ENCODE measurements around the gene KIF26A.
"Not testable (repeated sequence)": the region's sequence is repeated elsewhere in the genome, so short reads cannot be mapped to it uniquely, and the experiment has no call there.

The KIF26A gene

DNA sequence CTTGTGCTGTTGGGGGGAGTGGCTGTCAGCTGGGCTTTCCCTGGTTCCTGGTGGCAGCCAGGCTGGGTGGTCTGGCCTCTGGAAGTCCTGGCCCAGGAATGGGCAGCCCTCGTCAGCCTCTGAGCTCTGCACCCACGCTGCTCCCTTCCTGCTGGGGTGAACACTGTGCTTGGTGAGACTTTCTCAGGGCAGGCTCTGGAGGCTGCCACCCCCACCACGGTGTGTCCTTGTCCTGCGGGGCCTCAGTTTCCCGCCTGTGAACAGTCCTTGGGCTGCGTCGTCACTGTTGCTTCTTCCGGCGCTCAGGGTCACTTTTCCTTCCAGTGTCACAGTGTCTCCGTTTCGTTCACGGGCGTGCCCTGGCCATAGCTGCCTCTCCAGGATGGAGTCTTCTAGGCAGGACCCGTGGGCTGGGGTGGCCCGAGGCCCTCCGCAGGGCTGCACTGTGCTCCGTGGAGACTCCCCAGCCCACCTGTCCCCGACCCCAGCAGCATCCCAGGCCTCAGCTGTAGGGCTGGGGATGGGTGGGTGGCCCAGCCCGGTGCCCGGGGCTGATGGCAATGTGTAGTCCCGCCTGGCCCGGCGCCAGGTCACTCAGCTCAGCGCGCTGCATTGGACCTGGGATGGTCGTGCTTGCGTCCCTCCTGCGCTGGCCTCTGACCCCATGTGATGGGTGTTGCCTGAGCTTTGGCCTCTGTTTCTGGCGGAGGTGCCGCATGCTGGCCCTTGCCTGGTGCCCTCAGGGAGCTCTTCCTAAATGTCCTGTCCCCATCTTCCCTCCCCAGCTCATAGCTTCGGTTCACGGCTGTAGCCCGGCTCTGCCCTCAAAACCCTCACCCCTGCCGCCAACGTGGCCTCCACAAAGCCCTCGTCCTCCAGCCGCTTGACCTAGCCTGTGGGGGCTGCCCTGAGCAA, 6.8 kb downstream of the KIF26A start:
- DNase-seq: peak; percentile 39

DNA sequence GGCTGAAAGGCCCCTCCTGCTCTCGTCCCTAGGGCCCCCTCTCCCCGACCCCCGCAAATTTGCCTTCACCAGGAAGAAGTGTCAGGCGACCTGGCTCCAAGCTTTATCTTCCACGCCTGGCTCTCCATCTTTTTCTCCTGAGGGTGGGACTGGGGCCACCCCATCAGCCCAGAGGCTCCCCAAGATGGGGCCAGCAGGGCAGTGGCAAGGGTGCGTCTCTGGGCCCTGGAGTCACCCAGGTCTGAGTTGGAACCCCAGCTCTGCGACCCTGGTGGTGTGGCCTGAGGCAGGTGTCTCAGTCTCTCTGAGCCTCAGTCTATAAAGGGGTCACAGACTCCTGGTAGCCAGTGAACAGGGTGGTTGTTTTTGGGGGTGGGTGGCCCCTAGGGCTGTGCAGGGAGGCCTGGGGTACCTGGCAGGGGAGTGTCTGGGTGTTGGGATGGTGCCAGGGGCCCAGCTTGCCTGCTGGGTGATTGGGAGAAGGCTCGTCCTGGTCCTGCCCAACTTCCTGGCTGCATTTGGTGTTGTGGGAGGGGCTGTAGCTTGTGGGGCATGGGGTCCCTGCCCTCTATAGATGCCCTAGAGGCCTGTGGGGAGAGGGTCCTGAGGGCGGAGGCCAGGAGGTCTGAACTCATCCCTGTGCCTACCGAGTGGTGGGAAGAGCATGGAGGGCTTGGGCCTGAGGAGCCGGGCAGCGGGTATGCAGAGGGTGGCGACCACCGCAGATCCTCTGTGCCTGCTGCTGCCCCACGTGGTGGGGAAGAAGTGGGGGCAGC, 7.6 kb downstream of the KIF26A start:
- DNase-seq: no peak

DNA sequence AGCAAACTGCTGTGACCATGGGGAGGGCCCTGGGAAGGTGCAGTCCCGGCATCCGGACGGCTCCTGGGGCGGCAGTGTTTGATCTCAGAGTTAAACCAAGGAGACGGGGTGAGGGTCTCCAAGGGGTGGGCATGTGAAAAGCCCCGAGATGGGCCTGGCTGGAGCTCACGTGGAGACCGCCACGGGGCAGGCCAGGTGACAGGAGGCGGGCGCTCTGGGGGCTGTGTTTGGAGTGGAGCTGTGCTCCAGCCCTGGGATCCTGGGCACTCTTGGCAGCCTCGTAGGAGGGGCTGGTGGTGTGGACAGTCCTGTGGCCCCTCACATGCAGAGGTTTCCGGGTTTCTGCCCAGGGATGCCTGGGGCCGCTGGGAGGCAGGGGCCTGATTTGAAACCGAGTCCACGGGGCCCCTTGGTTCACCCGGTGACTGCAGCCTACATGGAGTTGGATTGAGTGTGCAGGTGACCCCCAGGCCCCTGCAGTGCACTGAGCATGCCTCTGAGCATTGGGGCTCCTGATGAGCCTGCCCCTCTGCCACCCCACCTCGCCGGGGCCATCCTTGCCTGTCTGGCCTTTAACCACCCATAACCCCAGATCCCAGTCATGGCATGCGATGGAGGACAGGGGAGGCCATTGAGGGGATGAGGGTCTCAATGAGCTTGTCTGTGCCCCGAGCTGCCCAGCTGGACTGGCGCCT, 8.4 kb downstream of the KIF26A start:
- peak; percentile 40 for DNase-seq

DNA sequence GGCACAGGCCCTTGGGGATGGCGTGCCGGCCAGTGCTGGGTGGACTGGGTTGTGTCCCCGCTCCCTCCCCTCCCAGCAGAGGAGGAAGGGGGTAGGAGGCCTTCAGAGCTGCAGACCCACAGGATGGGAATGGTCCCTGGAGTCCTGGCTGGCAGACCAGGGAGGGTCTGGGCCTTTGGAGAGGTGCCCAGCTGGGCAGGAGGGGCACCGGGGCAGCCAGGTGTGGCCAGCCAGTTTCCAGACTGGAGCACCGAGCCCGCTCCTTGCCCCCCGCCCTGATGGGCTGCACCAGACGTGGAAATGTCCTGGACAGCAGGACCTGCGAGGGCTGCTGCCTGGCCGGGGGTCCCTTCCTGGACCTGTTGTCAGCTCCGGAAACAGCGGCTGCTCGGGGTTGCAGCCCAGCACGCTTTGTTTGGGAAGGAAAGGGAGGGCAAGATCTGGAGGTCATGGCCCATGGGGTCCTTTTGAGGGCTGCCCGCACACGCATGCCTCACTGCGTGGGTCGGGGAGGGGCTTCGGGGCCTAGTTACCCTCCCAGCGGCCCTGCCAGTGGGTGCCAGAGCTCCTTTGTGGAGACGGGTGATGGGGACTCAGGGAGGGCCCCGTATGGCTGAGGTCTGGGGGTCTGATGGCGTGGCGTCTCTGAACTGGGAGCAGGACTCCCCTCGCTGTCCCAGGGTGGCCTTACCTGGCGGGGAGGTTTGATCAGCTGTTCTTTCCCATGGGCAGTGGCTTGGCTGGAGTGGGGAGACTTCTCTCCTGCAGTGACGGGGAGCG, 9.1 kb downstream of the KIF26A start:
- DNase-seq: peak; percentile 45

DNA sequence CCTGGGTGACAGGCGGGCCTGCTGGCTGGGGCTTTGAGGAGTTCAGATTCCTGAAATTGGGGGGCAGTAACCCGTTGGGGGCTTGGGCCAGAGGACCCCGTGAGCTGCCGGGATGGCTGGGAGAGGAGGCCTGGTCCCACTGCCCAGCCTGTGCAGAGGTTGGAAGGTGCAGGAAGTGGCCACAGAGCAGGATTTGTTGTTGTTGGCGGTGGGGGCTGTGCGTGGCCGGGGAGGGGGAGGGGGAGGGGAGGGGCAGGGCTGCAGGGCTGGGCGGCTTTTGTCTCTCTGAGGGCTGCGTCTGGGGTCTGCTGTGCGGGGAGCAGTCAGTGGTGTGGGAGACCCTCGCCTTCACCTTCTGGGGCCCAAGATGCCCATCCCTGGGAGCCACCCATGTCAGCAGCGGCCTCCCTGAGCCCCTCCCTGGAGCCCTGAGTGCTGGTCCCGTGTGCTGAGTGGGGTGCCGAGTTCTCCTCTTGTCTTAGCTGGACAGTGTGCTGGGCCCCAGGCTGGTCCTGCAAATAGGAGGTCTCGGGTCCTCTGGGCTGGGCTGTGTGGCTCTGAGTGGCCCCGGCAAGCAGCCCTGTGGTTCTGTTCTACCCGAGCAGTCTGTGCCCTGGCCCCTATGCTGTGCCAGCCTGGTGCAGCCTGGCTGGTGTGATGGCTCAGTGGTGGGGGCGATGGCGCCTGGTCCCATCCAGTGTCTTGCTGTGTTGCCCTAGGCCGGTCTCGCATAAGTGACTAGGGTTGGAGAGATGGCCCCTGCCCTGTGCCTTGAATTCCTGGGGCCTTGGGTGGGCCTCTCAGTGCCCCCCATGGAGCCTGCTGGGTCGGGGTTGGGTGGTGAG, 10.3 kb downstream of the KIF26A start:
- DNase-seq: no peak

DNA sequence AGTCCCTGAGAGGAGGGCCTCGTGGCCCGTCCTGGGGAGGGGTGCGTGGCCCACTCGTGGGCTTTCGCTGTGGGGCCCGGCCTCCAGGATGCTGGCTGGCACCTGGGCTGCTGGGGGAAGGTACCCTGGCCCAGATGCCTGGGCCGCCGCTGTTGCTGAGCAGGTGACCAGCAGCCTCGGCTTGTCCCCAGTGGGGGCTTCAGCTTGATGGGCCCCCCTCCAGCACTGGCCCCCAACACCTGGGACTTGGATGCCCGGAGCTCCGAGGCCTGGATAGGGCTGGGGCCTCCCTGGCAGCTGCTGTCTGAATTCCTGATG, 10.8 kb downstream of the KIF26A start:
- no peak for DNase-seq

- DNase-seq: peak; percentile 75
Measured at GRCh38 chr14:104149617-104150135, 11.3 kb downstream of the KIF26A start.

DNA sequence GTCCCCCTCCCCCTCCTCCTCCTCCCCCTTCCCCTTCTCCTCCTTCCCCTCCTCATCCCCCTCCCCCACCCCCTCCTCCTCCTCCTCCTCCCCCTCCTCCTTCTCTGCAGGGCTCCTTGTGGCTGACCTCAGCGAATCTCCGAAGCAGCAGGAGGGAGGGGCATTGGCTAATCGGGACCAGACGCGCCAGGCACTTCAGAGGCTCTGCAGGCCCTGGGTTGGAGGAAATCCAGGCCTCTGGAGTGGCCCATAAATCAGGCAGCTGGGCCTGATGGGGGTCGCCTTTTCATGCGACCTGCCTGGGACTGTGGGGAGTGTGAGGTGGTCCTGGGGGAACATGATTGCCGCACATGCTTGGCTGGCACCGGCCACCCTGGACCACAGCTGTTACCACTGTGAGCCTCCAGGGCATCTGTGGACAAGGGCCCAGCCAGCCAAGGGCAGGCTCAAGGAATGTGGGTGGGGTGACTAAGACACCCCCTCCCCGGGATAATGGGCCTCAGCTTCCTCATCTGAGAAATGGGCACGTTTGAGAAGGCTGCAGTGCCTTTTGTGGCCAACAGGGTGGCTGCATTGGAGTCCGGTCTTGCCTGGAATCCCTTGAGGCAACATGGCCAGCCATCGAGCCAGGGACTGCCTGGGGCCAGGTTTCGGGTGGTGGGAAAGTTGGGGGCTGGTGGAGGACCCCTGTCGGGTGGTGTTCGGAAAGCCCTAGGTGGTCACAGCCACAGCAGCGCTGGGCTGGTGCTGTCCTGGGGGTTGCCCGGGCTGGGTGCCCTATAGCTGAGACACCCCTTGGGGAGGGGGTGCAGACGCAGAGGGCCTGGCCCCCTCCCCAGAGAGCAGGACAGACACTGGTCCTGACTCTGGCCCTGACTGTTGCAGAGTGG, 12.0 kb downstream of the KIF26A start:
- DNase-seq: peak; percentile 75

- DNase-seq: no peak
Measured at GRCh38 chr14:104151026-104151381, 12.6 kb downstream of the KIF26A start.

- no peak for DNase-seq
Measured at GRCh38 chr14:104151566-104152245, 13.3 kb downstream of the KIF26A start.

DNA sequence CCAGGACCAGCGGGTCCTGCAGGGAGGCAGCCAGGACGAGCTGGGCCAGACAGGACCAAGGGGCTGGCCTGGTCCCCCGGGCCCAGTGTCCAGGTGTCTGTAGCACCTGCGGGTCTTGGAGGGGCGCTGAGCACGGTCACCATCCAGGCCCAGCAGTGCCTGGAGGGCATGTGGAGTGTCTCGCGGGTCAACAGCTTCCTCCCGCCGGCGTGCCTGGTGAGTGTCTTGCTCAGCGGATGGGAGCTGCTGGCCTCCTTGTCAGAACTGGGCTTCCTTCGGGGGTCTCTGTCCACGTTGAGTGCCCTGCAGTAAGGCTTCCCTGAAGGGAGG, 13.8 kb downstream of the KIF26A start:
- DNase-seq: no peak

- DNase-seq: no peak
Measured at GRCh38 chr14:104152686-104153393, 14.5 kb downstream of the KIF26A start.

GRCh38 chr14:104153394-104153755, 15.0 kb downstream of the KIF26A start:
- DNase-seq: not testable (repeated sequence)

DNA sequence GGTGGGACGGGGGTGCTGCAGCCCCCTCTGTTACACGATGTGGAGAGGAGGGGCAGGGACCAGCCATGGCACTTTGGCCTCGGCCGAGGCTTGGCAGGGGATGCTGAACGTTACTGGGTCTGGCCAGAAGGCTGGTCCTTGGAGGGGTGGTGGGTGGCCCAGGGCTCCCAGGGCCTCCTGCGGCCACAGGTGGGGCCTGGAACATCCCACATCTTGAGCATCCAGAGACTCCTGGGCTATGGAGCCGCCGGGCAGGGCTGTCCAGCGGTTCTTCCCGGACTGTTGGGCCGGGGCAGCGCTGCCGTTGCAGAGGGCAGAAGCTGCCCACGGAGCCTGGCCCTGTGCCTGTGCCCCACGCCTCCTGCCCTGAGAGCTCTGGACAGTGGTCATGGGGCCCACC, 15.9 kb downstream of the KIF26A start:
- no peak for DNase-seq

DNA sequence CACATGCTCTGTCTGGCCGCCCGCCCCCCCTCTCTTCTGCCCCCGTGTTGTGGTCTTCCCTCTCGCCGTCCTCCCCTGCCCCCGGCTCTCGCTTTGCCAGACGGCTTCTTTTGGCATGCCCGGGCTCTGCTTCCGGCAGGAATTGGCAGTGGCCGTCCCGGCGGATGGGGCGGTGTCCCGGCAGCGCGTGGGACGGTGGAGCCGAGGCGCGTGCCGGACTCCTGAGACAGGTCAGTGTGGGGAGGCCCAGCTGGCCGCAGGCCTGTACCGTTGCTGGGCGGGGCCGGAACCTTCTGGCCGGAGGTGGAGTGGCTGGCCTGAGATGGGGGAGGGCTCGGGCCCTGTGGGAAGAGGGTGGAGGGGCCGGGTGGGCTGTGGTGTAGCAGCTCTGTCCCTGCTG, 17.1 kb downstream of the KIF26A start:
- DNase-seq: no peak

- DNase-seq: no peak
Measured at GRCh38 chr14:104156142-104156541, 17.8 kb downstream of the KIF26A start.

GRCh38 chr14:104157016-104157928, 18.9 kb downstream of the KIF26A start:
- no peak for DNase-seq
